Stimulated activated CD4-positive, alpha-beta T cell treated with anti-CD3 and anti-CD28 coated beads, Interleukin-15, amount 100 ng/mL, for 1 hour (primary cell): ENCODE results near the gene ANXA6.

Experiments
- DNase-seq, 2 donors: peaks; one replicate each; pipeline ENCODE4 v3.0.0-alpha.2; 2020; ENCODE audit warnings: low read depth in 1 of 2, low spot score in 1 of 2

Gene ANXA6

DNA sequence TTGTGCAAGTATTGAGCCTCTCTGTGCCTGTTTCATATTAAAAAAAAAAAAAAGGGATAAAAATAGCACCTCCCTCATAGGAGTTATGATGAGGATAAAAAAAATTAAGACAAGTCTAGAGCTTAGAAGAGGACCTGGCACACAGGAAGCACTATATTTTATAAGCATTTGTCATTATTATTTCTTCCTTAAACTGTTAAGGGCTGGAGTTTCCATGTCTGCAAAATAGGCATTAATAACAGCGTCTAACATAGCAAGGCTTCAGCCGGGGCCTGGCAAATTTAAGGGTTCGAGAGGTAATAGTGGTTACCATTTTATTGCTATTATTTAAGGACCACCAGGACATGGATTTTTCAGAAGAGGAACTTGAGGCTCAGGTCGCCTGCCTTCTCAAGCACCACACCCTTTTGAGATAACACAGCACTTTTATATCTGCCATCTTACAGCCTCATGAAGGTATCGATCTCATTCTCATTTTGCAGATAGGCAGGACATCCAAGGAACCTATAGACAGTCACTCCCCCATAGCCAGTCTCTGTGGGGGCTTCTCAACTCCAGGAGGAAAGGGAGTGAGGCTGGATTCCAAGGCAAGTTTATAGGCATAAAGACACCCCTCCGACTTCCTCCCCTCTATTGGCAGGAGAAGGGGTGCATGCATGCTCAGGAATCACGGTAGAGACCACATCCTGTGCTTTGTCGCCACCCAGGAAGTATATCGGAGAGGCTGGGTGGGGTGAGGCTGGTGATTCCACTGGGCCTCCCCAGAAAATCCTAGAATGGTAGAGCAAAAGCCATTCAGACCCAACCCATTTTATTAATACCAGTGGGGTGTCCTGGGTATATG is 2.4 kb downstream of the ANXA6 start:
- DNase-seq = peak in 1 of 2 donors; percentile 29

DNA sequence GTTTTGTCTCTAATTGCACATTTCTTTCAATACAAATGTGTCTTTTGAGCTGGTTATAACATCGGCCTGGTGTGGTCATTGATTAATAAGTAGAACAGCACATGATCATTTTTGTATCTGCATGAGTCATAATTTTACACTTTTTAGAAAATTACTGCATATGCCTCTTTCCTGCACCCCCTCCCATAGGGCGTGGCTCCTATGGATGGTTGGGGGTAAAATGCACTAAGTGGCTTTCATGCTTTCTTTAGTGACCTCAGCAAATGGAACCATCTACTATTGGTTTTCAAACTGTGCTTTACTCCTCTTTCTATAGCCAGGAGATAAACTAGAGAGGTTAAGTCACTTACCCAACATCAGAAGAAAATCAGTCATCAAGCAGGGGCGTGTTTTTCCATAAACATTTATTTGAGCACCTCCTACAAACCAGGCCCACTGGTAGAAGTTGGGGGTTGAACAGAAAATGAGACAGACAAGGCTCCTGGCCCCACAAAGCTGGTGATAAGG is 3.8 kb downstream of the ANXA6 start:
- no peak for DNase-seq

DNA sequence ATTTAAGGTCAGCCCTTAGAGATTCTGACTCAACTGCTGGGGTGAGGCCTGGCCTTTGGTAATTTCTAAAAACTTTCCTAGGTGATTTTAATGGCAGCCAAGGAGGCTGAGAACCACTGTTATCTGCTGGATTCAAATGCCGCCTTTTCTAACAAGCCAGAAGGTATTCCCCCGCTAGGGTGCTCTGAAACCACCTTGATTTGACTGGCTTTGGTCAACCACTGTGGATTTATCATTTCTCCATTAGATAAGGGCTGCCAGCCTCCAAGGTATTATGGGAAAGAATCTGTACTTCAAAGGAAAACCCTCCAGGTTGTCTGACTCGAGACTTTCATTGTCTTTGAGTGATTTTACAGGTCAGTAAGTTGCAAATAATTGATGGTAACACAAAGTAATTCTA is 4.3 kb downstream of the ANXA6 start:
- DNase-seq = no peak

DNA sequence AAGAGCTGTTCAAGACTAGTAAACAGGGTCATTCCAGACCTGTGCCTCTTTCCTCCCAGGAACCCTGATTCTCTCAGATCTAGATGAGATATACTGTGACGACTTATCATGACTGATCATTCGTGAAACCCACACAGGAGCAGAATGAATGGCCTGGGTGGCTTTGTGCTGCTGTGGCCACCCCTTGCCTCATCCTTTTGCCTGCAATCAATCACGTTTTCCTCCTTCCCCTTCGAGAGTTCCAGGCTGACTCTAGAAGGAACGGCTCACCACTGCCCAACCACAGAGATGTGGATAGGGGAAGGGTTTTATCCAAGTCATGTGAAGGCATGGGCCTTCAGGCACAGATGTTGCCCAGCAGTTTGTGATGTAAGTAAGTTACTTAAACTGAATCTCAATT is 5.8 kb downstream of the ANXA6 start:
- DNase-seq = no peak

DNA sequence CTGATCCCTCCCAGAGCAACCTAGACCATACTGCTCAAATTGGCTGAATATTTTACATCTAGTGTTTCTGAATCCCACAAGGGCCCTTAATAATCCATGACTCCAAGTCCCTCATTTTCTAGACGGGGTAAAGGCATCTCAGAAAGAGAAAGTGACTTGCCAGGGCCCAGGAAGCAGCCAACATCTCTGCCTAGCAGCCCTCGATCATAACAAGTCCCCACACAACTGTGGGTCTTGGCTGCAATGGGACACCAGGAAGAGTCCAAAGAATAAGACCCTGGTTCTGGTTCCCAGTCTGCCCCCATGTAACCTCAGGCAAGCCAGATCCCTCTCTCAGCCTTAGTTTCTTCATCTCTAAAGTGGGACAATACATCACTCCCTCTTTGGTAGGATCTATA is 6.3 kb downstream of the ANXA6 start:
- DNase-seq = no peak

DNA sequence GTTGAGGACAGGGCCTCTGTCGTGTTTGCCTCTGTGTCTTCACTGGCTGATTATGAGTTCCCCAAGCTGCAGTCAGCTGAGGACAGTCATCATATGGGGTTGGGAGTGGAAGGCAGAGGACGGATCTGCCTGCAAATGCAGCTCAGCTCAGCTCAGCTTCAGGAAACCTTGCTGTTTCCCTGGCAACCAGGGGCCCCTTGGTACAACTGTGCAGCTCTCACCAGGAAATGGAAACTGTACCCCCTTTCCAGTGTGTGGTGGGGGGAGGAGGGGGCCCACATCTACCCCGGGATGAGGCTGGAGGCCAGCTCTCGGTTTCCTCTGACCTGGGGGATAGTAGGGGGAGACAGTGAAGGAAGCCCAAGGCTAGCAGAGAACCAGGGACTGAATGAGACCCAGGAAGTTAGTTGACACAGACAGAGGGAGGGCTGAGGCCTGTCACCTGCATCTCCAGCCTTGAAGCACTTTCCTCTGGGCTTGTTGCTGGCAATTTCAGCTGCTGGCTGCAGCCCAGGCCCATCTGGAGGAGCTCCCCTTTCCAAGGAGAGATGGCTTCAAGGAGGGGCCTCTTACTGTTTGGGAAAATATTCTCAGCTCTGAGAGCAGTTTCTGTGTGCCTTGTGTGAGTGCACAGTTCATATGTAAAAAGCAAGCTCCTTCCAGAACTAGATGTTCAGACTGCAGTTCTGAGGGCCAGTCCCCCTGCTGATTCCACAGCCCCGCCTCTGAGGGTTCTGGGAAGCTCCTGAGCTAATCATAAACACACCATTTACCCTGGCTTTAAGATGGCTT is 6.9 kb downstream of the ANXA6 start:
- DNase-seq = peak in 1 of 2 donors; percentile 52

DNA sequence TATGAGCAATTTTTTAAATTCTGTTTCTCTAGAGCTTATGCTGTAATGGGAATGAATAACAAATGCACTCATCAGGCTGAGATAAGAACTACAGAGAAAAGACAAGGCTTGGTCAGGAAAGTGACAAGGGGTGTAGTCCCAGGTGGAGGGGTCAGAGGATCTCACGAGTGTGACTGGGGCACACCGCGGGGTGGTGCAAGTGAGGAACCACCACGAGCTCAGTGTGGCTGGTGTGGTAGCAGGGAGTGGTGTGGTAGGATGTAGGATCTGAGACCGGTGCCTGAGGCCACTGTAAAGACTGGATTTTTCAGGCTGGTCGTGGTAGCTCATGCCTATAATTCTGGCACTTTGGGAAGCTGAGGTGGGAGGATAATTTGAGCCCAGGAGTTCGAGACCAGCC is 9.0 kb downstream of the ANXA6 start:
- no peak for DNase-seq

DNA sequence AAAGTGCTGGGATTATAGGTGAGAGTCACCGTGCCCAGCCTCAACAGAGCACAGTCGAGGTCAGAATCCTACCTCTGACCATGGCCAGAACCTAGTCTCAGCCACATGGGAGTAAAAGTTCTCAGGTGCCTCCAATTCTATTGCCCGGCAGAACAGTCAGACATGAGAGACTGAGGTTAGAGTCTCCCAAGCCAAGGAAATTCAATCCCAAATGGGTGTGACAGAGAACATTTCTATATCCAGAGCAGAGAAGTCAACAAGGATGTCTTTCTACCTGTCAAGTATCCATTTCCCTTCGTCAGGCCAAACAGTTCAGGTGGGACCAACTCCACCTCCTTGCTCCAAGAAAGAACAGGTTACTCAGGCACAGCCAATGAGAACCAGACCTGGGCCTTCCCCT is 10.5 kb downstream of the ANXA6 start:
- no peak for DNase-seq

DNA sequence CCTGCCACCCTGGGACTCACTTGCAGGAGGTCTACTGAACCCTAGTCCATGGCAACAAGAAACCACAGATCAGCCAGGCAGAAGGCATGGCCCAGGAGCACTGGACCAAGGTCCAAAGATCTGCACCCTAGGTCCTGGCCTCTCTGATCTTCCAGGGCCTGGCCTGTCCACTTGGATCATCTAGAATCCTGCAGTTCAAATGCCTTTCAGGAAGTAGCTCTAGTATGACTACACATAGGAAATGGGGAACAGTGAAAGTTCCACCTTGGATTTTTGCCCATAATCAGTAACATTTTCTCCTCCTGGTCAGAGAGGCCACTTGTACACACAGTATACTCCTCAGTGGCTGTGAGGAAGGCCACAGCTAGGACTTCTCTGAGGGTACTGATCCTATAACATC is 11.5 kb downstream of the ANXA6 start:
- no peak for DNase-seq

DNA sequence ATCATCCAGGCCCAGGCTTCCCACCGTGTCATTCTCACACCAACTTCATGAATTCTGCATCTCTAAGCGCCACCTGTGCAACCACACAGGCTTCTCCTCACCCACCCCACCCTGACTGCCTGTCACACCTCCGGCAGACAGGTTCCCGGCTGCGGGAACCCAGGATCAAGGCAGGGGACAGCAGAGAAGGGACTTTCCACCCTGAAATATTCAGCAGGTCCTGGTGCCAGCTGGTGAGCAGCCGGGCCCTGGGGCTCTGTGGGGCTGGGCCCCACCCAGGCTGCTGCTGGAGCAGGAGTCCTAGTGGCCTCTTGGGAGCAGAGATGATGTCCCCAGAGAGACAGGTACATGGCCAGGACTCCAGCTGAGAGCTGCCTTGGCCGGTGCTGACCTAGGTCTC is 12.7 kb downstream of the ANXA6 start:
- no peak for DNase-seq

DNA sequence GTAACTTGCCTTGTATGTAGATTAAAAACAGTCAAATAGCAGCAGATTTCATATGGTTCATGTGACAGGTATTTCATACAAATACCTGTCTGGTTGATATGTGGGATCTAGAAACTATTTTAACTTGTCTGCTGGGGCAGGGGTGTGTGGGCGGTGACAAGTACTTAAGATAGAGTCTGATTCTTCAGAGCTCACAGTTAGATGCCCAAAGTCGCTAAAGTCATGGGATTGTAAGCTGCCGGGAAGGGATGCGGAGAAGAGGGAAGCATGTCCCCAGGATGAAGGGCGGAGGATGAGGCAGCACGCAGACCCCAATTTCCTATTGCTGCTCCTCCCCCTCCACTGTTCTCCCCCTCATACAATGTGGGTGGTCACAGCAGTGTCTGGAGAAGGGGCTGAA is 13.3 kb downstream of the ANXA6 start:
- no peak for DNase-seq

DNA sequence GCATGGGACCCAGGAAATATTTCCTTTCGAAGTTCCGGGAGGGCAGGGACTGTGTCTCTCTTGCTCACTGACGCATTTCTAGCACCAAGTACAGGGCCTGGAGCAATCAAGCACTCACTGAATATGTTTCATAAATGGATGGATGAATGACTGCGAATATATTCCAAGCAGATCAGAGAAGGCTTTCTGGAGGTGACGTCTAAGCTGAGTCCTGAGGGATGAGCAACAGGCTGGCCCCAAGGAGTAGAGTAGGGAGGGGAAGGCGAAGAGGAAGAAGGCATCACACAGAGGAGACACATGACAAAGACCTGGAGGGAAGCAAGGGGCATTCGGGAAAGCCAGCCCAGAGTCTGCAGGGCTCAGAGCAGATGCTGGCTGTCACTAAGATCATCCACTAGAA is 13.9 kb downstream of the ANXA6 start:
- DNase-seq = no peak

DNA sequence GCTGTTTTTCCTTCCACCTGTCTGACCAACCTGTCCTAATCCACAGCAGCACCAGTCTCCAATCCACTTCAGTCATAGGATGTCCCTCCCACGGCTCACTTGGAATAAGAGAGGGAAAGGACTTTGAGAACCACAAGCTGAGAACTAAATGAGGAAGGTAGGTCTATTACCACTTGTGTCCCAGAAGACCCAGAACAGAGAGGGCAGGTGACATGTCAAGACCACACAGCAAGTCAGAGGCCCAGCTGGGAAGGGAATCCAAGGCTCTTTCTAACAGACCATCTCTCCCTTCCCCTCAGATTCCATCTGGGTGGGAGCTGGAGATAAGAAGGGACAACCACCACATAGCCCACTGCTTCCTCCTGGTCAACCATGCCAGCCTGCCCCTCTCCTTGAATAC is 14.6 kb downstream of the ANXA6 start:
- no peak for DNase-seq

DNA sequence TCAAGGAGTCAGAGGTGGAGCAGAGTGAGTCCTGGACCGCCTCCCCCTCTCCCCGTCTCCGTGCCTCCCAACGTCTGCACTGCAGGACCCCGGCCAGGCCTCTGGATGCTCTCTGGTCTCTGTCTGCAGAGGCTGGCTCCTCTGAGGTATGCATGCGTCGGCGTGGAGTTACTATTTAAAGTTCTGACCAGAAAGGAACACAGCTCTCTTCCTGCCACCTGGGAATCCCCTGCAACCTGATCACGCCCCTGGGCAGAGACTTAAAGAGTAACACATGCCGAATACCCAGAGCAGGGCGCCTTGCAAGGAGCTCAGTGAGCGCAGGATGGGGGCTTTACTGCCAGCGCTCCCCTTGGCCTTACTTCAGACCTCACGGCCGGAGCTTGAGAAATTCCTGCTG is 16.0 kb downstream of the ANXA6 start:
- DNase-seq = peak; percentile 37 to 39

DNA sequence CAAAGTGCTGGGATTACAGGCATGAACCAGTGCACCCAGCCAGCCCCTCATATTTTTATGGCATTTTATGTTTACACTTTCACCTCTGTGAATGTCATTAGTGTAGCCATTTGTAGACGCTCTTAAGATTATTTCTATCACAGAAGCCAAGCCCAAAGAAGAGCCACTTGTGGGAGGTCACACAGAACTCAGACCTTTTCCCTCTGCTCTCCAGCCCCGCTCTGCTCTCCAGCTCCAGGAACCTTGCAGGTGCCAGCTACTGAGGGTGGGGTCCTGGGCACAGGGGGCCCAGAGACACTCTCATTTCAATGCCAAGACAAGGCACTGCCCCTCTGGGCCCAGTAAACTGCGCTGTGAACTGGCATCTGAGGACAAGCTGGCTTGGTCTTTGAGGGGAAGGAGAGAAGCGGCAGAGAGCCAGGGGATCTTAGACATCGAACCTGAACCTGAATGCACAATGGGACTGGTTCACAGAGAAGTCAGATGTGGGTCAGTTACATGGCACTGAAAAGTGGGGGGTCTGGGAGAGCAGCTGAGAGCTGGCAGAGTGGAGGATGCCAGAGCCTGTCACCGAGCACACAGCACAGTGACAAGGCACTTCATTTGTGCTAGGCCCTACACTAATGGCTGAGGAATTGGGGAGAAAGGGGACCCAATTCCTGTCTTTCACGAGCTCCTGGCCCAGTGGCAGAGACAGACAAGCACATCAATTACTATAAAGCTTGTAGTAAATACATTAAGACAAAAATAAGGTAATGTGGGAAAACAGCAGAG is 16.7 kb downstream of the ANXA6 start:
- DNase-seq = no peak

DNA sequence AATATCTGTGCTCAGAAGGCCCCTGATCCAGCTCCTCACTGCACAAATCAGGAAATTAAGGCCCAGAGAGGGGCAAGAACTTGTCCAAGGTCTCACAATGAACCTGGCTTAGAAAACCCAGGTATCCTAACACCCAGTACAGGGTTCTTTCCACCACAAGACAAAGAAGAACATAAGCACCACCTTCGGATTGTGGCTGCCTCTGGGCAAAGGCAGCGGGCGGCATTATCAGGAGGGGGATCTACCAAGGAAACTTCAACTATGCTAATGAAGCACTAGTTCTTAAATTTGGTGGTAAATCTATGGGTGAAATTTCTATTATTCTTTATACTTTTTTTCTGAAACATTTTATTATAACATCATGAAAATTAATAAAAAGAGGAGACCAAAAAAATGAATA is 17.9 kb downstream of the ANXA6 start:
- no peak for DNase-seq

DNA sequence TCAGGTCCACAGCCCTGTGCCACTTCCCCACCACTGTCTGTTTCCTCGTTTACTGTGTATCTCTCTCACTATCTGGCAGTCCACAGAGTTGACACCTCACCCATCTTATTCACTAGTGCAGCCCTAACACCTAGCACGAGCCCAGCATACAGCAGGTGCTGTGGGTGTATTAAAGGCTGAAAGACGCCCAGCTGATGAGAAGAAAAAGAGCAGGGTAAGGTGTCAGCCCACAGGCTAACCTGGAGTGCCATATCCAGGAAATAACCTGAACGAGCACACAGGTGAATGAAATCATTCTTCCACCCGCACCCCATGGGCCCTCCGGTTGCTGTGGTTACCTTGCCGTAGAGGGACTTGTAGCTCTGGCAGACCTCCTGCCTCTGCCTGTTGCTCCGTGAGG is 18.6 kb downstream of the ANXA6 start:
- DNase-seq = no peak

DNA sequence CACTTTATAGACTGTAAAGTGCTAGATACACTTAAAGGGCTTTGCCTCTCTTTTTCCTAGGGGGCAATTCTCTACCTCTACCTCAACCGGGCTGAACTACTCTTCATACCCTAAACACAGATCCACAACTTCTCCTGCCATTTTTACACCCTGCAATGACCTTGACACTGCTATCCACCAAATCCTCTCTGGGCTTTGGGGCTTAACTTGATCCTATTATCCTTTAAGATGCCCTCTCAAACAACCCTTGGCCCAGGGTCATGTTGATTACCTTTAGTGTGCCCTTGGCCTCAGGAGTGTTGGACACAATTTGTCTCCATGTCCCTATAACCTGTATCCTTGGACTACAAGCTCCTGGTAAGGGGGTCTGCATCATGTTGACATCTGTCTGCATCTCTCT is 19.5 kb downstream of the ANXA6 start:
- no peak for DNase-seq

DNA sequence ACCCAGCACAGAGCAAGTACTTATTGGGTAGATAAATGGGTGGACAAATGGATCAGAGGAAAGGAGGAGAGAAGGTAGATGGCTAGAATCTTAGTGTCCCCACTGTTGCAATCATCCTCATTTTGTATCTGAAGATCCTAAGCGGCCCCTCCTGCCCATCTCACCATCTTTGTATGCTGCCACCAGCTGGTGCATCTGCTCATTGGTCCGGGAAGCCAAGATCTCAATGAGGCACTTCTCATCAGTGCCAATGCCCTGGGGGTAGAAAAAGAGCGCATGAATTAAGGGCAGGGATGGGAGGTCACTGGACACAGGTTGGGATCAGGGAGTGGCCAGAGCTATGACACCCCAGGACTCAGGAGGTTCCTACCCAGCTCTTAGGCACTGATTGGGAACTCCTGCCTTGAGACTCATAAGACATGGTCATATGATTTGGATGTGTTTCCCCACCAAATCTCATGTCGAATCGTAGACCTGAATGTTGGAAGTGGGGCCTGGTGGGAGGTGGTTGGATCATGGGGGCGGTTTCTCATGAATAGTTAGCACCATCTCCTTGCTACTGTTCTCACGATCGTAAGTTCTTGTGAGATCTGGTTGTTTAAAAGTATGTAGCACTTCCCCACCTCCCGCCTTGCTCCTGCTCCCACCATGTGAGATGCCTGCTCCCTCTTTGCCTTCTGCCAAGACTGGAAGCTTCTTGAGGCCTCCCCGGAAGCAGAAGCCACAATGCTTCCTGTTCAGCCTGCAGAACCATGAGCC is 20.3 kb downstream of the ANXA6 start:
- DNase-seq = no peak

DNA sequence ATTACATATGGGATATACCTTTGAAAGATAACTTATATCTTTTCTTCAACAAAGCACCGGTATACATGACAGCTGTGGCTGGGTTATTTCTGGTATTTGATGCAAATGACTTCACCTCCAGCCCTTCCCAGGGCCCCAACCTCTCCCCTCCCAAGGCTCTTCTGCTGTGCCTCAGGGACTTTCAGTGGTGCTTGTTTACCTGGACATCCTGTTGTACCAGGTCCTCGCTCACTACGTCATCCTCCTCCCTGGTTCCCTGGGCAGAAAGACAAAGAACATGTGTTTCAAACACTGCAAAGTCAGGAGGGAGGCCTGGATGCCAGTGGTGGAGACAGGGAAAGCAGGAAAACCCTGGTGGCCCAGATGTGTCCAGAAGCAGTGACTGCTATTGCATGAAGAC is 23.4 kb downstream of the ANXA6 start:
- no peak for DNase-seq

DNA sequence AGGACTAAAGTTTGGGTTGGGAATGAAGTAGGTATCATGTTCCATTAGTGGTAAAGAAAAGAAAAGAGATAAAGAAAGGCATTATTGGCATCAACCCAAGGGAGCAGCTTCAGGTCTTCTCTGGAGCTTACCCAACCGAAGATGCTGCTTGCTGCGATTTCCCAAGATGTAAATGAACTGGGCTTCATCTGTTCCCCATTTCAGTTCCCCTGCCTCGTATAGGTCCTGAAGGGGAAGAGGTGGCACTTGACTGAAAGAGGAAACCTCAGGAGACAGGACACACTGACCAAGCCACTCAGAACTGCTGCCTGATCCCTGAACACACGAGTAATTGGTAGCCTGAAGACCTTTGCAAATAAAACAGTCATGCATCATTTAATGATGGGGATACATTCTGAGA is 24.6 kb downstream of the ANXA6 start:
- no peak for DNase-seq
